Left ventricle myocardium inferior (tissue), 1 donor: ENCODE measurements around the gene HACL1. TPM values are rescaled to one million over a fixed set of nuclear protein-coding genes. Genes with fewer than 3 reads are reported as not detected.

Experiments used
- DNase-seq: peaks from one replicate; pipeline ENCODE4 v3.0.0-alpha.2; 2020
- H3K27ac ChIP-seq: fragments of 200-600 bp; replicated peaks from 2 replicates; pipeline ENCODE4 v1.8.0; 2021
- H3K27me3 ChIP-seq: fragments of 200-600 bp; 2 replicates; pipeline ENCODE4 v1.8.0; 2021; ENCODE audit warnings: low read depth
- H3K36me3 ChIP-seq: fragments of 200-600 bp; 2 replicates; pipeline ENCODE4 v1.8.0; 2021
- H3K4me1 ChIP-seq: fragments of 200-600 bp; 2 replicates; pipeline ENCODE4 v1.8.0; 2021
- H3K4me3 ChIP-seq: fragments of 200-600 bp; 2 replicates; pipeline ENCODE4 v1.8.0; 2021; ENCODE audit warnings: mild to moderate bottlenecking, moderate library complexity
- H3K9me3 ChIP-seq: fragments of 200-600 bp; replicated peaks from 2 replicates; pipeline ENCODE4 v1.8.0; 2021
- intact Hi-C: fragments of 100-400 bp; cut with micrococcal nuclease; formaldehyde crosslinking; loops from one replicate; pipeline ENCODE4 v1.11.0; 2022
- total RNA-seq: library from RNA; stranded (reverse); fragmentation: NEBNext Ultra II Directional; extraction: Animal tissue kit (Norgen Biotek cat#: 25700); gene quantifications from one replicate; pipeline ENCODE4 v1.2.1, GENCODE V29; 2021
- TF ChIP-seq, protein P1 (sequence below): fragments of 200-600 bp; IDR thresholded peaks from 2 replicates; pipeline ENCODE4 v1.8.0; 2021; ENCODE audit warnings: antibody characterized with exemption, mild to moderate bottlenecking, borderline replicate concordance
- donor health status: DM: no; HTN: yes; CAD: no; lungs with severe emphysema.

The HACL1 gene
- total RNA-seq, 1 donor from 2014 or later, result 14.9 TPM

GRCh38 chr3:15595955-15596354, 5.4 kb downstream of the HACL1 start:
- Histone ChIP-seq H3K27me3 (no peaks in the 10 kb centered on the region), H3K4me1 (peaks cover 13% of the 10 kb centered on the region), H3K27ac (no peak overlapping the region), H3K9me3 (no peaks in the 10 kb centered on the region), H3K36me3 (peaks cover 70% of the 10 kb centered on the region), H3K4me3 (no peak overlapping the region)
- no peak for DNase-seq
- intact Hi-C loops, result no loop called here
- TF ChIP-seq, protein P1, sequence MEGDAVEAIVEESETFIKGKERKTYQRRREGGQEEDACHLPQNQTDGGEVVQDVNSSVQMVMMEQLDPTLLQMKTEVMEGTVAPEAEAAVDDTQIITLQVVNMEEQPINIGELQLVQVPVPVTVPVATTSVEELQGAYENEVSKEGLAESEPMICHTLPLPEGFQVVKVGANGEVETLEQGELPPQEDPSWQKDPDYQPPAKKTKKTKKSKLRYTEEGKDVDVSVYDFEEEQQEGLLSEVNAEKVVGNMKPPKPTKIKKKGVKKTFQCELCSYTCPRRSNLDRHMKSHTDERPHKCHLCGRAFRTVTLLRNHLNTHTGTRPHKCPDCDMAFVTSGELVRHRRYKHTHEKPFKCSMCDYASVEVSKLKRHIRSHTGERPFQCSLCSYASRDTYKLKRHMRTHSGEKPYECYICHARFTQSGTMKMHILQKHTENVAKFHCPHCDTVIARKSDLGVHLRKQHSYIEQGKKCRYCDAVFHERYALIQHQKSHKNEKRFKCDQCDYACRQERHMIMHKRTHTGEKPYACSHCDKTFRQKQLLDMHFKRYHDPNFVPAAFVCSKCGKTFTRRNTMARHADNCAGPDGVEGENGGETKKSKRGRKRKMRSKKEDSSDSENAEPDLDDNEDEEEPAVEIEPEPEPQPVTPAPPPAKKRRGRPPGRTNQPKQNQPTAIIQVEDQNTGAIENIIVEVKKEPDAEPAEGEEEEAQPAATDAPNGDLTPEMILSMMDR, result no peak

- no peak overlapping the region for H3K27ac ChIP-seq
- no peak for DNase-seq
- intact Hi-C loops, result no loop called here
- H3K9me3 ChIP-seq, result no peaks in the 10 kb centered on the region
- H3K27me3 ChIP-seq, result no peaks in the 10 kb centered on the region
- peaks cover 78% of the 10 kb centered on the region for H3K36me3 ChIP-seq
- H3K4me3 ChIP-seq, result no peak overlapping the region
- no peaks in the 10 kb centered on the region for H3K4me1 ChIP-seq
- TF ChIP-seq, protein P1, result no peak
Measured at GRCh38 chr3:15592968-15593367, 8.4 kb downstream of the HACL1 start.

DNA sequence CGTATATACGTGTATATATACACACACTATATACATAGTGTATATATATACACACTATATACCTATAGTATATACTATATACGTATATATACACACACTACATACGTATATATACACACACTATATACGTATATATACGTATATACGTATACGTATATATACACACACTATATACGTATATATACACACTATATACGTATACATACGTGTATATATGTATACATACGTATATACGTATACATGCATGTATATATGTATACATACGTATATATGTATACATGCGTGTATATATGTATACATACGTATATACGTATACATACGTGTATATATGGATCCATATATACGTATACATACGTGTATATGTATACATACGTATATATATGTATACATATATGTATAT, 9.4 kb downstream of the HACL1 start:
- peaks cover 74% of the 10 kb centered on the region for H3K36me3 ChIP-seq
- H3K27me3 ChIP-seq, result no peaks in the 10 kb centered on the region
- DNase-seq, result no peak
- intact Hi-C loops, result no loop called here
- H3K4me3 ChIP-seq, result no peak overlapping the region
- no peaks in the 10 kb centered on the region for H3K4me1 ChIP-seq
- no peaks in the 10 kb centered on the region for H3K9me3 ChIP-seq
- no peak overlapping the region for H3K27ac ChIP-seq
- TF ChIP-seq, protein P1, result no peak

- TF ChIP-seq, protein P1, result no peak
- H3K4me3 ChIP-seq, result no peak overlapping the region
- H3K36me3 ChIP-seq, result peaks cover 77% of the 10 kb centered on the region
- intact Hi-C loops, result no loop called here
- no peak overlapping the region for H3K27ac ChIP-seq
- no peaks in the 10 kb centered on the region for H3K9me3 ChIP-seq
- no peaks in the 10 kb centered on the region for H3K27me3 ChIP-seq
- no peaks in the 10 kb centered on the region for H3K4me1 ChIP-seq
- DNase-seq, result no peak
Measured at GRCh38 chr3:15591242-15591641, 10.1 kb downstream of the HACL1 start.

GRCh38 chr3:15585111-15585845, 16.1 kb downstream of the HACL1 start:
- Histone ChIP-seq H3K4me3 (no peak overlapping the region), H3K27ac (no peak overlapping the region), H3K36me3 (peaks cover 91% of the 10 kb centered on the region), H3K9me3 (no peaks in the 10 kb centered on the region), H3K27me3 (no peaks in the 10 kb centered on the region), H3K4me1 (no peaks in the 10 kb centered on the region)
- TF ChIP-seq, protein P1, result no peak
- intact Hi-C loops, result no loop called here
- no peak for DNase-seq
